SK-N-SH treated with all-trans-retinoic acid at 6 μM for 48 hours (cell line): ENCODE measurements around the gene MYO1F.

Experiments
- ARNTL ChIP-seq: fragments of 450-650 bp; formaldehyde crosslinking; IDR thresholded peaks from 2 replicates; pipeline ENCODE4 v1.5.0; 2020; ENCODE audit warnings: low read depth, mild to moderate bottlenecking, moderate library complexity, borderline replicate concordance
- CSDC2 ChIP-seq: fragments of 250-450 bp; sonication (Bioruptor Pico); IDR thresholded peaks from 2 replicates; pipeline ENCODE4 v1.5.0; 2020; ENCODE audit warnings: mild to moderate bottlenecking, moderate library complexity
- GLIS3 ChIP-seq: fragments of 250-450 bp; sonication (Bioruptor Pico); IDR thresholded peaks from 2 replicates; pipeline ENCODE4 v1.5.0; 2020; ENCODE audit warnings: mild to moderate bottlenecking, moderate library complexity
- ISL1 ChIP-seq: fragments of 250-450 bp; sonication (Bioruptor Pico); IDR thresholded peaks from 2 replicates; pipeline ENCODE4 v2.1.2; 2022; ENCODE audit warnings: mild to moderate bottlenecking, moderate library complexity
- PATZ1 ChIP-seq: fragments of 250-450 bp; sonication (Bioruptor Pico); IDR thresholded peaks from 2 replicates; pipeline ENCODE4 v1.8.0; 2020; ENCODE audit warnings: mild to moderate bottlenecking, moderate library complexity, borderline replicate concordance
- PPARA ChIP-seq: fragments of 250-450 bp; sonication (Bioruptor Pico); IDR thresholded peaks from 2 replicates; pipeline ENCODE4 v1.5.0; 2020; ENCODE audit warnings: mild to moderate bottlenecking, borderline replicate concordance
- TOX ChIP-seq: fragments of 250-450 bp; sonication (Bioruptor Pico); IDR thresholded peaks from 2 replicates; pipeline ENCODE4 v1.8.0; 2021; ENCODE audit warnings: mild to moderate bottlenecking, moderate library complexity, borderline replicate concordance
- TSHZ2 ChIP-seq: fragments of 250-450 bp; sonication (Bioruptor Pico); IDR thresholded peaks from 2 replicates; pipeline ENCODE4 v1.5.0; 2020; ENCODE audit warnings: mild to moderate bottlenecking, moderate library complexity
- ZC3H10 ChIP-seq: fragments of 250-450 bp; sonication (Bioruptor Pico); IDR thresholded peaks from 2 replicates; pipeline ENCODE4 v1.5.1; 2021; ENCODE audit warnings: mild to moderate bottlenecking, moderate library complexity
- ZFP3 ChIP-seq: fragments of 250-450 bp; sonication (Bioruptor Pico); IDR thresholded peaks from 2 replicates; pipeline ENCODE4 v1.5.0; 2020; ENCODE audit warnings: mild to moderate bottlenecking, moderate library complexity
- ZFP30 ChIP-seq: fragments of 450-650 bp; formaldehyde crosslinking; IDR thresholded peaks from 2 replicates; pipeline ENCODE4 v1.5.0; 2022; ENCODE audit warnings: mild to moderate bottlenecking, moderate library complexity
- ZNF565 ChIP-seq: fragments of 450-650 bp; formaldehyde crosslinking; conservative IDR thresholded peaks from 2 replicates; pipeline ENCODE4 v1.5.0; 2020; ENCODE audit warnings: low read depth, mild to moderate bottlenecking, moderate library complexity
- ZNF70 ChIP-seq: fragments of 450-650 bp; formaldehyde crosslinking; IDR thresholded peaks from 2 replicates; pipeline ENCODE4 v1.5.0; 2020; ENCODE audit warnings: mild to moderate bottlenecking, moderate library complexity
- ZNF8 ChIP-seq: fragments of 450-650 bp; formaldehyde crosslinking; IDR thresholded peaks from 2 replicates; pipeline ENCODE4 v1.5.0; 2020; ENCODE audit warnings: mild to moderate bottlenecking, moderate library complexity

- TF ChIP-seq PPARA (CRISPR knock-in tag) (no peak), ZFP3 (CRISPR knock-in tag) (no peak), TSHZ2 (CRISPR knock-in tag) (no peak), ZNF565 (no peak), ISL1 (no peak), ZFP30 (CRISPR knock-in tag) (no peak), ZNF8 (CRISPR knock-in tag) (no peak), TOX (no peak), ZNF70 (no peak), CSDC2 (no peak), GLIS3 (no peak), ZC3H10 (CRISPR knock-in tag) (no peak), PATZ1 (CRISPR knock-in tag) (no peak), ARNTL (no peak)
Measured at GRCh38 chr19:8585894-8586750, 8.9 kb upstream of the MYO1F start.
